ENCODE results near the gene SPATA24.

GRCh38 chr5:139382807-139383206, 21.1 kb downstream of the SPATA24 start:
- TF ChIP-seq L3MBTL2 (conservative IDR thresholded peaks at IDR 0.05) (no peak), ELF4 (IDR thresholded peaks at IDR 0.05) (no peak), ARNT (IDR thresholded peaks at IDR 0.05) (no peak), TARDBP (IDR thresholded peaks at IDR 0.05) (no peak), FOXK2 (IDR thresholded peaks at IDR 0.05) (no peak), FOXA1 (IDR thresholded peaks at IDR 0.05) (no peak), HDGF (IDR thresholded peaks at IDR 0.05; ENCODE audit: borderline replicate concordance) (no peak), SUZ12 (IDR thresholded peaks at IDR 0.05) (no peak), ZNF384 (IDR thresholded peaks at IDR 0.05) (no peak), BHLHE40 (IDR thresholded peaks at IDR 0.05; ENCODE audit: borderline replicate concordance) (no peak), LEF1 (IDR thresholded peaks at IDR 0.05; ENCODE audit: borderline replicate concordance) (no peak)
